ENCODE results near the gene GRM2. TPM values are rescaled to one million over a fixed set of nuclear protein-coding genes. Genes with fewer than 3 reads are reported as not detected.
"Not testable (repeated sequence)": the region's sequence is repeated elsewhere in the genome, so short reads cannot be mapped to it uniquely, and the experiment has no call there.

Gene GRM2
- total and polyA plus RNA-seq, 8 donors, result 0.21 to 1.0 (median 0.76) TPM

GRCh38 chr3:51733859-51734571 is 27.1 kb downstream of the GRM2 start:
- H3K4me3 ChIP-seq, result no peak overlapping the region
- ATAC-seq, result no peak
- DNase-seq, result no peak
- no peaks in the 10 kb centered on the region for H3K36me3 ChIP-seq
- peaks cover 0 to 12% of the 10 kb centered on the region in 2 donors for H3K27me3 ChIP-seq
- no peaks in the 10 kb centered on the region for H3K4me1 ChIP-seq
- no peak for TF ChIP-seq CTCF (IDR thresholded peaks at IDR 0.05)
- H3K27ac ChIP-seq, result no peak overlapping the region
- intact Hi-C loops (cut with DNase I), result no loop called here
- H3K9me3 ChIP-seq, result no peaks in the 10 kb centered on the region

- Histone ChIP-seq H3K4me3 (no peak overlapping the region), H3K27ac (no peak overlapping the region), H3K4me1 (no peaks in the 10 kb centered on the region), H3K9me3 (no peaks in the 10 kb centered on the region), H3K36me3 (no peaks in the 10 kb centered on the region), H3K27me3 (peaks cover 0 to 12% of the 10 kb centered on the region in 2 donors)
- DNase-seq (no peak), ATAC-seq (no peak)
- intact Hi-C loops (cut with DNase I), result no loop called here
- TF ChIP-seq CTCF (IDR thresholded peaks at IDR 0.05), result no peak
These were observed 27.7 kb downstream of the GRM2 start for GRCh38 chr3:51734572-51734907.

GRCh38 chr3:51735039-51735438 is 28.2 kb downstream of the GRM2 start:
- ATAC-seq (no peak), DNase-seq (no peak)
- no peak for TF ChIP-seq CTCF (IDR thresholded peaks at IDR 0.05)
- no peaks in the 10 kb centered on the region for H3K36me3 ChIP-seq
- no peaks in the 10 kb centered on the region for H3K4me1 ChIP-seq
- peaks cover 0 to 12% of the 10 kb centered on the region in 2 donors for H3K27me3 ChIP-seq
- intact Hi-C loops (cut with DNase I), result no loop called here
- H3K4me3 ChIP-seq, result no peak overlapping the region
- no peak overlapping the region for H3K27ac ChIP-seq
- no peaks in the 10 kb centered on the region for H3K9me3 ChIP-seq

- Histone ChIP-seq H3K4me1 (no peaks in the 10 kb centered on the region), H3K27me3 (peaks cover 0 to 12% of the 10 kb centered on the region in 2 donors), H3K36me3 (no peaks in the 10 kb centered on the region), H3K9me3 (no peaks in the 10 kb centered on the region), H3K4me3 (no peak overlapping the region), H3K27ac (no peak overlapping the region)
- DNase-seq (no peak), ATAC-seq (no peak)
- intact Hi-C loops (cut with DNase I), result no loop called here
- no peak for TF ChIP-seq CTCF (IDR thresholded peaks at IDR 0.05)
These were observed 29.1 kb downstream of the GRM2 start for GRCh38 chr3:51735950-51736349.

- H3K9me3 ChIP-seq, result no peaks in the 10 kb centered on the region
- H3K4me3 ChIP-seq, result no peak overlapping the region
- DNase-seq (no peak), ATAC-seq (no peak)
- H3K36me3 ChIP-seq, result no peaks in the 10 kb centered on the region
- H3K27ac ChIP-seq, result no peak overlapping the region
- intact Hi-C loops (cut with DNase I), result no loop called here
- H3K27me3 ChIP-seq, result peaks cover 0 to 12% of the 10 kb centered on the region in 2 donors
- no peaks in the 10 kb centered on the region for H3K4me1 ChIP-seq
- no peak for TF ChIP-seq CTCF (IDR thresholded peaks at IDR 0.05)
These were observed 32.2 kb downstream of the GRM2 start for GRCh38 chr3:51739110-51739509.

- intact Hi-C loops (cut with DNase I); H3K9me3 ChIP-seq; ATAC-seq: not testable (repeated sequence)
These were observed 35.5 kb downstream of the GRM2 start for GRCh38 chr3:51742320-51742719.

GRCh38 chr3:51742978-51743377 is 36.1 kb downstream of the GRM2 start:
- H3K27ac ChIP-seq; H3K36me3 ChIP-seq; ATAC-seq; intact Hi-C loops (cut with DNase I); H3K4me3 ChIP-seq; H3K27me3 ChIP-seq; H3K4me1 ChIP-seq; H3K9me3 ChIP-seq: not testable (repeated sequence)
- peak in 1 of 4 donors; percentile 42 for DNase-seq

More at GRCh38 chr3:51742320-51742719, 35.5 kb downstream of the GRM2 start:
- H3K4me3 ChIP-seq, DNase-seq, H3K27me3 ChIP-seq, H3K36me3 ChIP-seq, H3K27ac ChIP-seq, H3K4me1 ChIP-seq: not testable (repeated sequence)
